Measurements from ENCODE around the gene TRIM17. TPM values are rescaled to one million over a fixed set of nuclear protein-coding genes. Genes with fewer than 3 reads are reported as not detected.

The TRIM17 gene, protein sequence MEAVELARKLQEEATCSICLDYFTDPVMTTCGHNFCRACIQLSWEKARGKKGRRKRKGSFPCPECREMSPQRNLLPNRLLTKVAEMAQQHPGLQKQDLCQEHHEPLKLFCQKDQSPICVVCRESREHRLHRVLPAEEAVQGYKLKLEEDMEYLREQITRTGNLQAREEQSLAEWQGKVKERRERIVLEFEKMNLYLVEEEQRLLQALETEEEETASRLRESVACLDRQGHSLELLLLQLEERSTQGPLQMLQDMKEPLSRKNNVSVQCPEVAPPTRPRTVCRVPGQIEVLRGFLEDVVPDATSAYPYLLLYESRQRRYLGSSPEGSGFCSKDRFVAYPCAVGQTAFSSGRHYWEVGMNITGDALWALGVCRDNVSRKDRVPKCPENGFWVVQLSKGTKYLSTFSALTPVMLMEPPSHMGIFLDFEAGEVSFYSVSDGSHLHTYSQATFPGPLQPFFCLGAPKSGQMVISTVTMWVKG
- under 0.01 TPM in 1 of 2 replicates, not detected in the other for total RNA-seq

DNA sequence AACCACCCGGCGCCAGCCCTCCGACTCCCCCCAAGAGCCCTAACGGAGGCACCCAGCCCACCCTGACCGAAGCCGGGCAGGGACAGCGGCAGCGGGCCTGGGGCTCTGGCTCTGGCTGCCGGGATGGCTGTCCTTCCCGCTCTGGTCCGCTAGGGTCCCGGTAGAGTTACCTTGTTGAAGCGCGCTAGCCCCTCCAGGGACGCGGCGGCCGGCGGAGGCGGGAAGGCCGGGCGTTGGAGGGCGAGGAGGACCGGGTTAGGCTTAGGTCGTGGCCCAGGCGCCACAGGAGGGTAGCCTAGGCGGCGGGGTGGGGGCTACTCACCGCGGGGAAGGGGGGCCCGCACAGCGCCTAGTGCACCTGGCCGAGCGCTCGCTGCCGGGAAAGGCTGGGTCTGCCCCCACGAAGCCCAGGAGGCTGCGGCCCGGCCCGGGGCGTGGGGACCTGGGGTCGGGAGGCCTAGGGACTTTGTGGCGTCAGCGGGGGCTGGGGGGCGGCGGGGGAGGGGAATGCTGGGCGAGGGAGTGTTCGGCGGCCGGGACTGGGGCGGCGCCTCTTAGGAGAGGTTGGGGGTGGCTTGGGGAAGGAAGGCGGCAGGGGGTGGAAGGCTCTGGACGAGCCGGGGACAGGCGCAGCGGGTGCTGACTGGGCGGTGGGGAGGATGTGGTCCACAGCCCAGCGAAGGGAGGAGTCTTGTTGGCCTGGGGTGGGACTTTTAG lies at the start of gene TRIM17:
Gene TRIM17, minus strand, starts transcription at position 645 of the 717 bp plus-strand sequence. CDS start 1,789 bp downstream, outside the sequence.
- Histone ChIP-seq H3K36me3 (ENCODE audit: insufficient read depth, low read length) (no peaks in the 10 kb centered on the region), H2AFZ (ENCODE audit: low read length) (no peak within 1 kb of the TSS)
- DNase-seq (ENCODE audit: insufficient read length, low spot score, missing footprints) = peak; percentile 87

DNA sequence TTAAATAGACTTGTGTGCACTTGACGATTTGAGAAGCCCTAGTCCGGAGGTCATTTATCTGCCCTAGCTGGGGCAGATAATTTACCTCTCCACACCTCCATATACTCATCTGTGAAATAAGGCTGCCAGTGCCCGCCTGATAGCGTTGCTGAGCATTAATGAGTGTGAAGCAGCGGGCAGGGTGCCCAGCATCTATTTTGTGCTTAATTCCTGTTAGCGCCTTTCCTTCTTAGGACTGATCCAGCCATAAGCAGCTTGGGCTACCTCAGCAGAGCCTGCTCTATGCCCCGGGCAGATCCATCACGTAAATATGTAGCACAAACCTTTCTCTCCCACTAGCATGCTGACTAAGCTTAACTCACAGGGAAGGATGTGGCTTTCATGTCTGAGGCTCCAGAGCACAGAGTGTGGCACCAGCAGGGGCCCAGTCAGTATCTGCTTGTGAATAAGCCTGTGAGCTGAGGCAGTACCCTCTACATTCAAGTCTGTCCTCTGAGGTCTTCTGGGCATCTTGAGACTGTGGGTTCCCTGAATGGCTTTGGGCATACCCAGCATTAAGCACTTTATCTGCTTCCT lies 49.0 kb upstream of the TRIM17 start:
- Histone ChIP-seq H3K36me3 (ENCODE audit: insufficient read depth, low read length) (no peaks in the 10 kb centered on the region), H3K9me3 (ENCODE audit: low read depth, low read length) (no peaks in the 10 kb centered on the region), H3K4me2 (ENCODE audit: insufficient read depth, low read length) (no peak overlapping the region), H3K27ac (ENCODE audit: low read depth, low read length) (no peak overlapping the region), H3K79me2 (ENCODE audit: insufficient read depth, low read length) (no peaks in the 10 kb centered on the region), H3K4me1 (ENCODE audit: insufficient read depth, low read length) (peaks cover 4% of the 10 kb centered on the region), H3K27me3 (ENCODE audit: insufficient read depth, low read length) (peaks cover 89% of the 10 kb centered on the region), H2AFZ (ENCODE audit: low read length) (no peak overlapping the region), H3K4me3 (ENCODE audit: insufficient read depth, low read length) (no peak overlapping the region), H4K20me1 (ENCODE audit: insufficient read depth, low read length) (no peaks in the 10 kb centered on the region)
- TF ChIP-seq, protein P1, sequence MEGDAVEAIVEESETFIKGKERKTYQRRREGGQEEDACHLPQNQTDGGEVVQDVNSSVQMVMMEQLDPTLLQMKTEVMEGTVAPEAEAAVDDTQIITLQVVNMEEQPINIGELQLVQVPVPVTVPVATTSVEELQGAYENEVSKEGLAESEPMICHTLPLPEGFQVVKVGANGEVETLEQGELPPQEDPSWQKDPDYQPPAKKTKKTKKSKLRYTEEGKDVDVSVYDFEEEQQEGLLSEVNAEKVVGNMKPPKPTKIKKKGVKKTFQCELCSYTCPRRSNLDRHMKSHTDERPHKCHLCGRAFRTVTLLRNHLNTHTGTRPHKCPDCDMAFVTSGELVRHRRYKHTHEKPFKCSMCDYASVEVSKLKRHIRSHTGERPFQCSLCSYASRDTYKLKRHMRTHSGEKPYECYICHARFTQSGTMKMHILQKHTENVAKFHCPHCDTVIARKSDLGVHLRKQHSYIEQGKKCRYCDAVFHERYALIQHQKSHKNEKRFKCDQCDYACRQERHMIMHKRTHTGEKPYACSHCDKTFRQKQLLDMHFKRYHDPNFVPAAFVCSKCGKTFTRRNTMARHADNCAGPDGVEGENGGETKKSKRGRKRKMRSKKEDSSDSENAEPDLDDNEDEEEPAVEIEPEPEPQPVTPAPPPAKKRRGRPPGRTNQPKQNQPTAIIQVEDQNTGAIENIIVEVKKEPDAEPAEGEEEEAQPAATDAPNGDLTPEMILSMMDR (IDR thresholded peaks at IDR 0.05; ENCODE audit: extremely low read depth, low read depth, low read length) = no peak
- no peak for DNase-seq (ENCODE audit: insufficient read length, low spot score, missing footprints)

More for the DNA sequence above, at the start of gene TRIM17:
- H3K9me3 ChIP-seq (ENCODE audit: low read depth, low read length) = no peaks in the 10 kb centered on the region
- no peak within 1 kb of the TSS for H3K27ac ChIP-seq (ENCODE audit: low read depth, low read length)
- TF ChIP-seq, protein P1 (IDR thresholded peaks at IDR 0.05; ENCODE audit: extremely low read depth, low read depth, low read length) = no peak
- H3K27me3 ChIP-seq (ENCODE audit: insufficient read depth, low read length) = peaks cover 32% of the 10 kb centered on the region
- no peaks in the 10 kb centered on the region for H3K79me2 ChIP-seq (ENCODE audit: insufficient read depth, low read length)
- H3K4me2 ChIP-seq (ENCODE audit: insufficient read depth, low read length) = peak within 1 kb of the TSS; percentile 43
- H3K4me3 ChIP-seq (ENCODE audit: insufficient read depth, low read length) = peak within 1 kb of the TSS; percentile 37
- H3K4me1 ChIP-seq (ENCODE audit: insufficient read depth, low read length) = peaks cover 4% of the 10 kb centered on the region
- peaks cover 20% of the 10 kb centered on the region for H4K20me1 ChIP-seq (ENCODE audit: insufficient read depth, low read length)

DNA sequence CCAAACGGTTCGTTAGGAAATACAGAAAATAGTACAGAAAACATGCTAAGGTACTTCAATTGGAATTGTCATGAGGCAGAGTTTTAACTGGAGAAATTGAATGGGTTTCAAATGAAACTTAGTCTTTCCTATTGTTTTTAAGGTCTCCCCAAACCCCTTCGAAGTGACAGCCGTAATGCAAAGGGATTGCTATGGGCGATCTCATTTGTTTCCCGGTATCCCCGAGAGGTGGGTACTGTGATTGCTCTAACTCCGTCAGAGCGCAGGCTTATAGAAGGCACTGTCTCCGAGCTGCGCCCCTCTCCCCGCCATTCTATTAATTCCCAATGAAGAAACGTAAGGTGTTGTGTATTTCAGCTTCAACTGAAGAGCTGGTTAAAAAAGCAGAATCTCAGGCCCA lies 48.5 kb upstream of the TRIM17 start:
- Histone ChIP-seq H3K27me3 (ENCODE audit: insufficient read depth, low read length) (peaks cover 89% of the 10 kb centered on the region), H3K4me3 (ENCODE audit: insufficient read depth, low read length) (peak overlapping the region; percentile 61), H2AFZ (ENCODE audit: low read length) (no peak overlapping the region), H4K20me1 (ENCODE audit: insufficient read depth, low read length) (no peaks in the 10 kb centered on the region), H3K9me3 (ENCODE audit: low read depth, low read length) (no peaks in the 10 kb centered on the region), H3K79me2 (ENCODE audit: insufficient read depth, low read length) (no peaks in the 10 kb centered on the region), H3K4me1 (ENCODE audit: insufficient read depth, low read length) (peaks cover 4% of the 10 kb centered on the region), H3K27ac (ENCODE audit: low read depth, low read length) (no peak overlapping the region), H3K36me3 (ENCODE audit: insufficient read depth, low read length) (no peaks in the 10 kb centered on the region), H3K4me2 (ENCODE audit: insufficient read depth, low read length) (peak overlapping the region; percentile 78)
- TF ChIP-seq, protein P1 (IDR thresholded peaks at IDR 0.05; ENCODE audit: extremely low read depth, low read depth, low read length) = no peak
- DNase-seq (ENCODE audit: insufficient read length, low spot score, missing footprints) = no peak
